H4 (cell line): ENCODE data around the gene SLC22A6. TPM values are rescaled to one million over a fixed set of nuclear protein-coding genes. Genes with fewer than 3 reads are reported as not detected.

Experiments used
- DNase-seq: peaks from one replicate; pipeline ENCODE4 v3.0.0-alpha.2; 2015; ENCODE audit warnings: low spot score
- total RNA-seq: library from RNA; depleted of rRNA; stranded (reverse); fragments of >200 nt; shearing (Covaris generic); gene quantifications from 2 replicates; pipeline ENCODE4 v1.2.3, GENCODE V29; 2014; rRNA removed

Gene SLC22A6
- total RNA-seq, 1 experiment from 2014 or later: not detected

DNA sequence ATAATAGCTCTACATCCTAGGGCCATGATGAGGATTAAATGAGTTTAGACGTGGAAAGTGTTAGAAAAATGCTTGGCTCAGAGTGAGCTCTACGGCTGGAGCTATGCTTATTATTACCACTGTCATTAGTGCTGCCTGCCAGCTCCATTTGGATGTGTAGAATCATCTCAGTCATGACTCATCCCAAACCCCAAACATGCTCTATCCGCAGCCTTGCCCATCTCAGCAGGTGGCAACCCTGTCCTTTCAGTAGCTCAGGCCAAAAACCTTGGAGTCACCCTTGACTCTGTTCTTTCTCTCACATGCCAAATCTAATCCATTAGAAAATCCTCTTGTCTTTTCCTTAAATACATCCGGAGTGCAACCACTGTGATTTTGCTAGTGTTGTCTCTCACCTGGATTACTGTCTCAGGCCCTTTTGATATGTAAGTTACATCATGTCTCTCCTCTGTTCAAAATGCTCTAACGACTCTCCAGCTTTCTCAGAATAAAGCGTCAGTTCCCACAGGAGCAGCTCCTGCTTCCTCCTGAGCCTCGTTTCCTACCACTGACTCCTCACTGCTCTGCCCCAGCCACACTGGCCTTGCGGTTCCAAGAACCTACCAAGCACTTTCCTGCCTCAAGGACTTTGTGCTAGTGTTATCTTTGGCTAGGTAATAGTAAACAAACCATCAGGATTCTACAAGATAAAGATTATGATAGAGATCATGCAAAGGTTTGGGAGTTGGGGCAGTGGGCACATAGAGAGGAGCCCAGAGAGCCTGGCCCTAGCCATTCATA, 53.1 kb downstream of the SLC22A6 start:
- peak; percentile 24 for DNase-seq

DNA sequence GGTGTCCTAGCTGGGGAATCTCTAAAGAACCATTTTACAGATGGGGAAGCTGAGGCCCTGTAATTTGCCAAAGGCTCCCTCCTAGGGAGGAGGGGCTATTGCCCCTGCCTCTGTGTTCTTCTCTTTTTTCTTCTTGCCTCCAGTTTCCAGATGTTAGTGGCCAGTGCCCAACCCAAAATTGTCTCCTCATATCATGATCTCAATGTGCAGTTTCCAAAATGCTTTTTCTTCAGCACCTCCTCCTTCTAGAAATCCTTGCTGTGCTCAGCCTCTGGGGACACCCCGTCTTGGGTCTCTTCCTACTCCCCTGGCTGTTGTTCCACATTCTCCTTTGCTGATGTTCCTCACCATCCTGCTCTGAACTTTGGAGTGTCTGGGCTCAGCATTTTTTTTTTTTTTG, 54.1 kb downstream of the SLC22A6 start:
- no peak for DNase-seq

DNA sequence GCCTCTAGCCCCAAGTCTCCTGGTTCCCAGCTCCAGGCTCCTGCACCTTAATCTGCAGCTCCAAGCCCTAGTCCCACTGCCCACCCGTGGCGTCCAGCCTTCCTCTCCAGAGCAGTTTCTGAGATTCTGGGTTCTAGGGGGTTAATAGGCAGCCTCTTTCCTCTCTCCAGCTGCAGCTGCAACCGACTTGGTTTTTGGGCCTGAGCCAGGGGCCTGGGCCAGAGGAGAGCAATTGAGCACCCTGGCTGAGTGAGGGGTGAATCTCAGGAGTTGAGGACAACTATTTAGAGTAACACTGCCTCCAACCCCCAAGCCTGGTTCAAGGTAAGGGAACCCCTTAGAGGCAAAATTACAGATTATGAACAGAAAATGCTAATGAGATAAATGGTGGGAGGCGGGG, 54.6 kb downstream of the SLC22A6 start:
- no peak for DNase-seq

DNA sequence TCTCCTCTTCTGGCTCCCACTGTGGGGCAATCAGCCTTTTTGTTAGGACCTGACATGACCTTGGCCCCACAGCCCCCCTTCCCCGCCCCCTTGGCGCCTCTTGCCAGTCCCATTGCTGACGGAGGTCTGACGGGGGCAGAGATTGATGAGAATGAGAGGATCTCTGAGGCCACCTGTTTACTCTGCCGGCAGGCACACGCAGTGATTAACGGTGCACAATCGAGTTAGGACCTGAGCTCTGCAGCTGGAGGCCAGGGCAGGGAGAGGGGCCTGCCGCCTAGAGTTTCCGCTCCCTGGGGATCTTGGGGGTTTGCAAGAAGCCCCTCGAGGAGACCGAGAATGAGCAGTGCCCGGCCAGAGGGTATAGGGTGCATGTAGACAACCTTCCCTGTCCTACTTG, 56.8 kb downstream of the SLC22A6 start:
- DNase-seq: no peak

DNA sequence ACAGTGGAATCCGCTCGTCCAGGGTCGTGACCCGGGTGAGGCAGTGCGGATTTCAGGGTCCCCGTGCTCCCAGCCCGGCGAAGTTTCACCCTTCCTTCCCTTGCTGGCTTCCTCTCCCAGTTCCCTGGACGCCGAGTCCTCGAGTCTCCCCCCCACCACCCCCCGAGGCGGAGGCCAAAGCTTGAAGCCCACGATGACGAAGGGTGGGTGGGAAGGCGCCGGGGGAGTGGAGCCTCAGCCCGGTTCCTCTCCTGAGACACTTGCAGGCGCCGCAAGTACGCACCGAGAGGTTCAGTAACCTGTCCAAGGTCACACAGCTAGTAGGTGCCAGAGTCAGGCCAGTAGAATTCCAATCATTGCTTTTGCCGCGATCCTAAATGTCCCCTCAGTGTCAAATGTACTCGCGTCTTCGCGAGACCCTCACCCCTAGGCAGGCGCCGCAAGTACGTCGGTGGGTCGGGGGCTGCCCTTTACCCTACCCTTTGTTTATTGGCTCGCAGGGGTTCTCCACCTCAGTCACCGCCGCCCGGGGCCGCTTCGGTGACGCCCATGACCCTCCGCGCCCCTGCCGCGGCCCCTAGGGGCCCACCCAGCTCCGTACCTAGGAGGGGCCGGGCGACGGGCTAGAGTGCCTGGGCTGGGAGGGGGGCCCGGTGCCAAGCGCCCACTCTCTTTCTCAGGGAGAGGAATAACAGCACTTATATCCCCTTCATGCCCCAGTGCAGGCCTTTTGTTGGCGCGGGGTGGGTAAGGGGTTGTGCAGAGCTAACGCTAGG, 57.9 kb downstream of the SLC22A6 start:
- DNase-seq: no peak

Other genes starting within 250 kb of the SLC22A6 start
- gene ZBTB3, start 230.8 kb downstream of the SLC22A6 start, total RNA-seq: 6.9 and 7.5 TPM in 2 replicates
- gene POLR2G, start 223.4 kb downstream of the SLC22A6 start, total RNA-seq: 140 and 182 TPM in 2 replicates
- 15.0 and 19.1 TPM in 2 replicates for gene TAF6L, start 213.6 kb downstream of the SLC22A6 start, total RNA-seq
- 77.5 and 85.5 TPM in 2 replicates for gene TMEM179B, start 197.6 kb downstream of the SLC22A6 start, total RNA-seq
- gene TMEM223, start 193.0 kb downstream of the SLC22A6 start, total RNA-seq: 43.1 and 62.4 TPM in 2 replicates
- gene NXF1, start 179.5 kb downstream of the SLC22A6 start, total RNA-seq: 25.1 and 31.1 TPM in 2 replicates
- 22.3 and 26.3 TPM in 2 replicates for gene STX5, start 152.9 kb downstream of the SLC22A6 start, total RNA-seq
- not detected in 2 replicates for gene TEX54, start 152.1 kb downstream of the SLC22A6 start, total RNA-seq
- 60.1 and 63.7 TPM in 2 replicates for gene WDR74, start 145.4 kb downstream of the SLC22A6 start, total RNA-seq
- 478 and 499 TPM in 2 replicates for gene SLC3A2, start 104.1 kb downstream of the SLC22A6 start, total RNA-seq
- gene CHRM1, start 63.6 kb downstream of the SLC22A6 start, total RNA-seq: not detected in 2 replicates
- gene SLC22A8, start 30.9 kb upstream of the SLC22A6 start, total RNA-seq: not detected in 2 replicates
- gene SLC22A24, start 159.3 kb upstream of the SLC22A6 start, total RNA-seq: not detected in 2 replicates